ENCODE data around the gene BRSK2. TPM values are rescaled to one million over a fixed set of nuclear protein-coding genes. Genes with fewer than 3 reads are reported as not detected.

Gene BRSK2
- total and polyA plus RNA-seq, 9 of the 15 experiments (the other 6 are each of a cell fraction or from before 2014, with no cell fraction given), result 0.06 to 0.52 (median 0.18) TPM; not detected in 5

GRCh38 chr11:1433977-1434640 is 44.4 kb downstream of the BRSK2 start:
- Histone ChIP-seq H3K27me3 (ENCODE audit: control insufficient read depth in 2 of 2, insufficient read depth in 2 of 2, low read length in 2 of 2) (no peaks in the 10 kb centered on the region), H3K79me2 (ENCODE audit: control insufficient read depth, insufficient read depth, low read length) (no peaks in the 10 kb centered on the region), H3K36me3 (ENCODE audit: control insufficient read depth, insufficient read depth, low read length) (no peaks in the 10 kb centered on the region), H3K27ac (ENCODE audit: extremely low read depth, low read depth, low read length) (no peak overlapping the region), H3K4me2 (ENCODE audit: insufficient read depth, low read length) (no peak overlapping the region), H2AFZ (ENCODE audit: low read depth, low read length) (no peak overlapping the region), H3K4me1 (replicated peaks in 1 of 2; ENCODE audit: control insufficient read depth in 2 of 2, insufficient read depth in 2 of 2, low read length in 2 of 2) (peaks cover 0 to 45% of the 10 kb centered on the region in 2 experiments; a peak in 3 of 5 replicates), H3K9me3 (replicated peaks; ENCODE audit: control insufficient read depth, insufficient read depth, low read depth, low read length) (no peaks in the 10 kb centered on the region), H3K9ac (ENCODE audit: insufficient read depth in 1 of 2, low read depth in 2 of 2, low read length in 2 of 2) (no peak overlapping the region), H3K4me3 (no peak overlapping the region), H4K20me1 (replicated peaks; ENCODE audit: control insufficient read depth, insufficient read depth, low read length) (no peaks in the 10 kb centered on the region; the same call in 1 of the 2 replicates), H3K9me1 (ENCODE audit: control insufficient read depth, insufficient read depth, low read length) (no peaks in the 10 kb centered on the region)
- DNase-seq (ENCODE audit: extremely low read depth in 1 of 4, low spot score in 3 of 4) (no peak), ATAC-seq (no peak), FAIRE-seq (no peak)
- BruUV-seq (replicated peaks), result no TSS peak
- POLR2A ChIA-PET, result no interaction called here
- WGBS (ENCODE audit: insufficient coverage, low coverage, missing lambda C conversion rate), result 32% methylated on average over 29 of the region's 29 CpGs
- in situ Hi-C loops (cut with MboI), result no loop called here
- intact Hi-C loops (cut with micrococcal nuclease), result no loop called here
- CTCF ChIA-PET (ENCODE audit: low intra/inter-chr PET ratio), result no interaction called here
- TF ChIP-seq CBX3 (IDR thresholded peaks at IDR 0.05; ENCODE audit: borderline replicate concordance in 1 of 2, low read length in 2 of 2) (no peak), POLR2G (IDR thresholded peaks at IDR 0.05; ENCODE audit: low read depth, low read length) (no peak), RBM25 (IDR thresholded peaks at IDR 0.05; ENCODE audit: low read depth, low read length, severe bottlenecking) (no peak), TGIF2 (CRISPR knock-in tag; IDR thresholded peaks at IDR 0.05) (no peak), SRSF9 (IDR thresholded peaks at IDR 0.05; ENCODE audit: borderline replicate concordance, low read depth, low read length) (no peak), MAFG (tag; conservative IDR thresholded peaks at IDR 0.05) (no peak), BRF1 (IDR thresholded peaks at IDR 0.05; ENCODE audit: borderline replicate concordance, extremely low read depth, insufficient read length) (no peak), TSC22D4 (tag; IDR thresholded peaks at IDR 0.05) (no peak), ATF6 (CRISPR knock-in tag; IDR thresholded peaks at IDR 0.05) (no peak), HDAC1 (IDR thresholded peaks at IDR 0.05) (no peak), SREBF1 (IDR thresholded peaks at IDR 0.05; ENCODE audit: borderline replicate concordance, low read depth, low read length) (no peak), ZNF512 (tag; IDR thresholded peaks at IDR 0.05) (no peak), IRF9 (tag; IDR thresholded peaks at IDR 0.05) (no peak), RUNX1 (IDR thresholded peaks at IDR 0.05; ENCODE audit: low read depth) (no peak), CBX8 (IDR thresholded peaks at IDR 0.05; ENCODE audit: borderline replicate concordance, extremely low read depth, low read depth, low read length, poor library complexity, severe bottlenecking) (no peak), MYNN (IDR thresholded peaks at IDR 0.05) (no peak), MYNN (CRISPR knock-in tag; IDR thresholded peaks at IDR 0.05) (no peak), TCF7L2 (IDR thresholded peaks at IDR 0.05; ENCODE audit: low read depth, low read length) (no peak)

Data from K562 (cell line).